Measurements from ENCODE around the gene PPP6R2.
A peak's percentile ranks its signal among the peaks of the same experiment; 100 is the strongest.

The PPP6R2 gene

GRCh38 chr22:50471962-50472361, 128.8 kb downstream of the PPP6R2 start:
- H3K36me3 ChIP-seq (ENCODE audit: control insufficient read depth, insufficient read depth, low read length) = peaks cover 10% of the 10 kb centered on the region
- no peak overlapping the region for H3K27ac ChIP-seq (ENCODE audit: low read length)
- no peak for DNase-seq (ENCODE audit: low read depth, low spot score)
- H3K4me3 ChIP-seq (ENCODE audit: low read length) = no peak overlapping the region
- no peaks in the 10 kb centered on the region for H3K9me3 ChIP-seq (ENCODE audit: control insufficient read depth, insufficient read depth, low read length)
- no CpG with 5 or more reads among the region's 5 CpGs for WGBS (ENCODE audit: insufficient coverage, insufficient read length)
- H3K4me1 ChIP-seq (ENCODE audit: control insufficient read depth, insufficient read depth, low read length) = peaks cover 9% of the 10 kb centered on the region
- no peaks in the 10 kb centered on the region for H3K27me3 ChIP-seq (ENCODE audit: control insufficient read depth, insufficient read depth, low read length)

- Histone ChIP-seq H3K4me3 (ENCODE audit: low read length) (no peak overlapping the region), H3K9me3 (ENCODE audit: control insufficient read depth, insufficient read depth, low read length) (no peaks in the 10 kb centered on the region), H3K4me1 (ENCODE audit: control insufficient read depth, insufficient read depth, low read length) (peaks cover 9% of the 10 kb centered on the region), H3K27ac (ENCODE audit: low read length) (no peak overlapping the region), H3K27me3 (ENCODE audit: control insufficient read depth, insufficient read depth, low read length) (no peaks in the 10 kb centered on the region), H3K36me3 (ENCODE audit: control insufficient read depth, insufficient read depth, low read length) (no peaks in the 10 kb centered on the region; the same call in 1 of the 2 replicates)
- no CpG with 5 or more reads among the region's 6 CpGs for WGBS (ENCODE audit: insufficient coverage, insufficient read length)
- no peak for DNase-seq (ENCODE audit: low read depth, low spot score)
Measured at GRCh38 chr22:50473088-50473487, 130.0 kb downstream of the PPP6R2 start.

GRCh38 chr22:50473855-50474671, 130.9 kb downstream of the PPP6R2 start:
- Histone ChIP-seq H3K4me3 (ENCODE audit: low read length) (peak overlapping the region; percentile 87), H3K9me3 (ENCODE audit: control insufficient read depth, insufficient read depth, low read length) (no peaks in the 10 kb centered on the region), H3K27me3 (ENCODE audit: control insufficient read depth, insufficient read depth, low read length) (no peaks in the 10 kb centered on the region), H3K27ac (ENCODE audit: low read length) (no peak overlapping the region), H3K4me1 (ENCODE audit: control insufficient read depth, insufficient read depth, low read length) (peaks cover 9% of the 10 kb centered on the region), H3K36me3 (ENCODE audit: control insufficient read depth, insufficient read depth, low read length) (no peaks in the 10 kb centered on the region)
- no peak for DNase-seq (ENCODE audit: low read depth, low spot score)
- no CpG with 5 or more reads among the region's 62 CpGs for WGBS (ENCODE audit: insufficient coverage, insufficient read length)

- Histone ChIP-seq H3K27me3 (ENCODE audit: control insufficient read depth, insufficient read depth, low read length) (no peaks in the 10 kb centered on the region; the same call in 1 of the 2 replicates), H3K27ac (ENCODE audit: low read length) (no peak within 1 kb of the TSS), H3K36me3 (ENCODE audit: control insufficient read depth, insufficient read depth, low read length) (no peaks in the 10 kb centered on the region), H3K4me3 (ENCODE audit: low read length) (peak within 1 kb of the TSS; percentile 87), H3K4me1 (ENCODE audit: control insufficient read depth, insufficient read depth, low read length) (peaks cover 9% of the 10 kb centered on the region), H3K9me3 (ENCODE audit: control insufficient read depth, insufficient read depth, low read length) (no peaks in the 10 kb centered on the region)
- DNase-seq (ENCODE audit: low read depth, low spot score) = peak; percentile 72
- WGBS (ENCODE audit: insufficient coverage, insufficient read length) = no CpG with 5 or more reads among the region's 97 CpGs
Measured at GRCh38 chr22:50474710-50475651, 131.9 kb downstream of the PPP6R2 start, which contains the start of gene SBF1. SBF1 (minus strand) TSS chr22:50475035; CDS start chr22:50474840, 195 bp downstream.

- no peak for DNase-seq (ENCODE audit: low read depth, low spot score)
- H3K27ac ChIP-seq (ENCODE audit: low read length) = no peak overlapping the region
- peaks cover 3% of the 10 kb centered on the region; the same call in 1 of the 2 replicates for H3K4me1 ChIP-seq (ENCODE audit: control insufficient read depth, insufficient read depth, low read length)
- H3K27me3 ChIP-seq (ENCODE audit: control insufficient read depth, insufficient read depth, low read length) = peaks cover 4% of the 10 kb centered on the region; the same call in 1 of the 2 replicates
- no peaks in the 10 kb centered on the region for H3K9me3 ChIP-seq (ENCODE audit: control insufficient read depth, insufficient read depth, low read length)
- no peaks in the 10 kb centered on the region for H3K36me3 ChIP-seq (ENCODE audit: control insufficient read depth, insufficient read depth, low read length)
- no peak overlapping the region for H3K4me3 ChIP-seq (ENCODE audit: low read length)
- no CpG with 5 or more reads among the region's 6 CpGs for WGBS (ENCODE audit: insufficient coverage, insufficient read length)
Measured at GRCh38 chr22:50475652-50476002, 132.5 kb downstream of the PPP6R2 start.

- peaks cover 4% of the 10 kb centered on the region; the same call in 1 of the 2 replicates for H3K27me3 ChIP-seq (ENCODE audit: control insufficient read depth, insufficient read depth, low read length)
- H3K4me1 ChIP-seq (ENCODE audit: control insufficient read depth, insufficient read depth, low read length) = peaks cover 3% of the 10 kb centered on the region; the same call in 1 of the 2 replicates
- WGBS (ENCODE audit: insufficient coverage, insufficient read length) = no CpG with 5 or more reads among the region's 7 CpGs
- no peak for DNase-seq (ENCODE audit: low read depth, low spot score)
- no peaks in the 10 kb centered on the region for H3K36me3 ChIP-seq (ENCODE audit: control insufficient read depth, insufficient read depth, low read length)
- H3K27ac ChIP-seq (ENCODE audit: low read length) = no peak overlapping the region
- H3K4me3 ChIP-seq (ENCODE audit: low read length) = no peak overlapping the region
- no peaks in the 10 kb centered on the region for H3K9me3 ChIP-seq (ENCODE audit: control insufficient read depth, insufficient read depth, low read length)
Measured at GRCh38 chr22:50476868-50477267, 133.7 kb downstream of the PPP6R2 start.

- no peak for DNase-seq (ENCODE audit: low read depth, low spot score)
- WGBS (ENCODE audit: insufficient coverage, insufficient read length) = no CpG with 5 or more reads among the region's 12 CpGs
- H3K4me1 ChIP-seq (ENCODE audit: control insufficient read depth, insufficient read depth, low read length) = peaks cover 3% of the 10 kb centered on the region; the same call in 1 of the 2 replicates
- no peaks in the 10 kb centered on the region for H3K9me3 ChIP-seq (ENCODE audit: control insufficient read depth, insufficient read depth, low read length)
- H3K36me3 ChIP-seq (ENCODE audit: control insufficient read depth, insufficient read depth, low read length) = peaks cover 3% of the 10 kb centered on the region; the same call in 1 of the 2 replicates
- H3K27ac ChIP-seq (ENCODE audit: low read length) = no peak overlapping the region
- no peak overlapping the region for H3K4me3 ChIP-seq (ENCODE audit: low read length)
- H3K27me3 ChIP-seq (ENCODE audit: control insufficient read depth, insufficient read depth, low read length) = peaks cover 4% of the 10 kb centered on the region; the same call in 1 of the 2 replicates
Measured at GRCh38 chr22:50477923-50478322, 134.8 kb downstream of the PPP6R2 start.

GRCh38 chr22:50479721-50480120, 136.6 kb downstream of the PPP6R2 start:
- no CpG with 5 or more reads among the region's 11 CpGs for WGBS (ENCODE audit: insufficient coverage, insufficient read length)
- DNase-seq (ENCODE audit: low read depth, low spot score) = no peak
- Histone ChIP-seq H3K36me3 (ENCODE audit: control insufficient read depth, insufficient read depth, low read length) (peaks cover 3% of the 10 kb centered on the region; the same call in 1 of the 2 replicates), H3K4me1 (ENCODE audit: control insufficient read depth, insufficient read depth, low read length) (0 out of 2 replicates have a peak, but pooled peaks cover 1% of the 10 kb centered on the region), H3K27me3 (ENCODE audit: control insufficient read depth, insufficient read depth, low read length) (peaks cover 4% of the 10 kb centered on the region; the same call in 1 of the 2 replicates), H3K9me3 (ENCODE audit: control insufficient read depth, insufficient read depth, low read length) (no peaks in the 10 kb centered on the region), H3K4me3 (ENCODE audit: low read length) (no peak overlapping the region), H3K27ac (ENCODE audit: low read length) (no peak overlapping the region)

GRCh38 chr22:50481045-50481439, 137.9 kb downstream of the PPP6R2 start:
- Histone ChIP-seq H3K9me3 (ENCODE audit: control insufficient read depth, insufficient read depth, low read length) (no peaks in the 10 kb centered on the region), H3K4me1 (ENCODE audit: control insufficient read depth, insufficient read depth, low read length) (no peaks in the 10 kb centered on the region), H3K27me3 (ENCODE audit: control insufficient read depth, insufficient read depth, low read length) (peaks cover 4% of the 10 kb centered on the region; the same call in 1 of the 2 replicates), H3K36me3 (ENCODE audit: control insufficient read depth, insufficient read depth, low read length) (peaks cover 3% of the 10 kb centered on the region; the same call in 1 of the 2 replicates), H3K4me3 (ENCODE audit: low read length) (peak overlapping the region; percentile 83), H3K27ac (ENCODE audit: low read length) (no peak overlapping the region)
- WGBS (ENCODE audit: insufficient coverage, insufficient read length) = no CpG with 5 or more reads among the region's 45 CpGs
- DNase-seq (ENCODE audit: low read depth, low spot score) = no peak

All from iPS DF 6.9 (cell line).